ENCODE data around the gene ZCCHC2. TPM values are rescaled to one million over a fixed set of nuclear protein-coding genes. Genes with fewer than 3 reads are reported as not detected.

The ZCCHC2 gene
- total and polyA plus RNA-seq, 2 of the 4 experiments (the other 2 are of a cell fraction): 3.2 to 3.6 TPM

- no peak overlapping the region for H4K5ac ChIP-seq (ENCODE audit: low read depth, low read length)
- dilution Hi-C loops (cut with HindIII; ENCODE audit: low sequenced_read_pairs, unreplicated experiment) (no loop called here), intact Hi-C loops (cut with micrococcal nuclease) (no loop called here), in situ Hi-C loops (cut with MboI; ENCODE audit: low sequenced_read_pairs) (no loop called here)
- H4K8ac ChIP-seq (ENCODE audit: low read depth in 2 of 2, low read length in 2 of 2): no peak overlapping the region
- H3K4me3 ChIP-seq (ENCODE audit: insufficient read depth, low read depth, low read length): no peak overlapping the region
- H3K14ac ChIP-seq (replicated peaks; ENCODE audit: low read depth, low read length): no peak overlapping the region
- H2AK9ac ChIP-seq (replicated peaks; ENCODE audit: low read depth, low read length, poor library complexity): no peak overlapping the region
- ChIA-PET POLR2A (ENCODE audit: unreplicated experiment) (no interaction called here), CTCF (interaction anchor here (1.0 kb wide), 1 partner anchor 10 kb away, joined by 3 read pairs; no protein-coding TSS in a partner anchor)
- no peaks in the 10 kb centered on the region for H3K79me1 ChIP-seq (ENCODE audit: low read depth in 1 of 2, low read length in 2 of 2)
- no peak overlapping the region for H3K18ac ChIP-seq (ENCODE audit: low read depth, low read length)
- no peak overlapping the region for H3K27ac ChIP-seq (ENCODE audit: insufficient read depth, low read length)
- no peak for TF ChIP-seq CTCF (conservative IDR thresholded peaks at IDR 0.05; ENCODE audit: low read depth, low read length)
- no peak for TF ChIP-seq RFX5 (IDR thresholded peaks at IDR 0.05; ENCODE audit: low read depth, low read length)
- no peak for TF ChIP-seq POLR2A (IDR thresholded peaks at IDR 0.05; ENCODE audit: low read depth, low read length)
- TF ChIP-seq CEBPB (IDR thresholded peaks at IDR 0.05; ENCODE audit: low read depth, low read length): no peak
- TF ChIP-seq BHLHE40 (IDR thresholded peaks at IDR 0.05; ENCODE audit: low read depth, low read length): no peak
- TF ChIP-seq SMC3 (IDR thresholded peaks at IDR 0.05; ENCODE audit: low read depth, low read length): no peak
- DNase-seq (peak; percentile 16), ATAC-seq (ENCODE audit: low read depth) (no peak)
- H4K20me1 ChIP-seq (ENCODE audit: insufficient read depth, low read length): no peaks in the 10 kb centered on the region
- BruUV-seq (replicated peaks): no TSS peak
- H3K4me1 ChIP-seq (ENCODE audit: control insufficient read depth, insufficient read depth, low read length): no peaks in the 10 kb centered on the region
- no peak overlapping the region for H4K91ac ChIP-seq (ENCODE audit: insufficient read depth, low read depth, low read length)
- no peak overlapping the region for H2BK120ac ChIP-seq (ENCODE audit: low read depth, low read length)
- no peak overlapping the region for H2BK20ac ChIP-seq (ENCODE audit: low read depth, low read length)
- H3K9me3 ChIP-seq (ENCODE audit: control insufficient read depth, insufficient read depth, low read length): no peaks in the 10 kb centered on the region
- H3K27me3 ChIP-seq (ENCODE audit: control insufficient read depth, insufficient read depth, low read length): peaks cover 14% of the 10 kb centered on the region
- H3K4ac ChIP-seq (ENCODE audit: low read depth, low read length): no peak overlapping the region
- H3K56ac ChIP-seq (ENCODE audit: extremely low read depth, insufficient read depth, low read length): no peak overlapping the region
- no peaks in the 10 kb centered on the region for H3K36me3 ChIP-seq (ENCODE audit: control insufficient read depth, insufficient read depth, low read length)
- WGBS, 2 experiments (ENCODE audit: extremely low coverage in 2 of 2, insufficient read length in 1 of 2): 50% methylated on average over 1 of the region's 4 CpGs; no CpG with 5 or more reads in 1 of the 2 experiments
- no peaks in the 10 kb centered on the region for H3K9me1 ChIP-seq (ENCODE audit: insufficient read depth, low read length)
- no peak overlapping the region for H3K4me2 ChIP-seq (ENCODE audit: low read depth, low read length)
- no peak overlapping the region for H3K23ac ChIP-seq (ENCODE audit: low read depth, low read length)
- H2AK5ac ChIP-seq (ENCODE audit: low read depth, low read length): no peak overlapping the region
- no peak overlapping the region for H2AFZ ChIP-seq (replicated peaks; ENCODE audit: low read length, poor library complexity)
- H2BK5ac ChIP-seq (ENCODE audit: low read depth, low read length, poor library complexity, severe bottlenecking): no peak overlapping the region
- H3K9ac ChIP-seq (ENCODE audit: low read depth, low read length): no peak overlapping the region
- no peak overlapping the region for H2BK15ac ChIP-seq (ENCODE audit: low read depth, low read length)
Measured at GRCh38 chr18:62486290-62486964, 36.4 kb upstream of the ZCCHC2 start.

All from IMR-90 (cell line).